Nucleus accumbens (tissue), 56 donors: ENCODE results near the gene IKZF1.
"Not testable (repeated sequence)": the region's sequence is repeated elsewhere in the genome, so short reads cannot be mapped to it uniquely, and the experiment has no call there.

ENCODE experiments used
- DNase-seq, 56 donors: peaks; one replicate each; lab custom pipeline; 2025; lab: John Stamatoyannopoulos, UW

IKZF1 gene

DNA sequence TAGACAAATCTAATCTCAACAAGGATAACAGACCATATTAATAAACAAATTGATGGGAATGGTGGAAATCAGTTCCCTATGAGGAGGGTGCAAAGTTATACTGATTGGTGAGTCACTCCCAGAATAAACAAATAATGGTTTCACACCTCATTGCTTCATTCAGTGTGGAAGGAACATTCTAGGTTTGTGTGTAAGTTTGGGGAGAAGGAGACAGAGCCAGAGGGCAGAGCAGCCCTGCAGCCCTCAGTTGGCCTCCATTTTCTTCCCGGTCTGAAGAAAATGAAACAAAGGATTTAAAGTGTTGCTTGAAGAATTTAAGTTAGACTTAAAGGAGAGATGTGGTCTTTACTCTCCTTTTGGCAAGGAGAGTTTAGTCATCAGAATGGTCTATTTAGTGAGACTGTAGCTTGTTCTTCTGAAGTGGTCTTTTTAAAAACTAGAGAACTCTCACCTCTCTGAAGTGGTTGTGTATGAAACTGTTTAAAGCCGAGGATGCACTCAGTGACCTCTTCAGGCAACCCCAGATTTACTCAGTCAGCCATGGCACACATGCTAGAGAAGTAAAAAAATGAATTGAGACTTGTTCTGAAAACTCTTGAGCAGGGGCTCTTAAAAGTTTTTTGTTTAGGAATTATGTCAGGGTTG is 27.2 kb downstream of the IKZF1 start:
- no peak for DNase-seq

DNA sequence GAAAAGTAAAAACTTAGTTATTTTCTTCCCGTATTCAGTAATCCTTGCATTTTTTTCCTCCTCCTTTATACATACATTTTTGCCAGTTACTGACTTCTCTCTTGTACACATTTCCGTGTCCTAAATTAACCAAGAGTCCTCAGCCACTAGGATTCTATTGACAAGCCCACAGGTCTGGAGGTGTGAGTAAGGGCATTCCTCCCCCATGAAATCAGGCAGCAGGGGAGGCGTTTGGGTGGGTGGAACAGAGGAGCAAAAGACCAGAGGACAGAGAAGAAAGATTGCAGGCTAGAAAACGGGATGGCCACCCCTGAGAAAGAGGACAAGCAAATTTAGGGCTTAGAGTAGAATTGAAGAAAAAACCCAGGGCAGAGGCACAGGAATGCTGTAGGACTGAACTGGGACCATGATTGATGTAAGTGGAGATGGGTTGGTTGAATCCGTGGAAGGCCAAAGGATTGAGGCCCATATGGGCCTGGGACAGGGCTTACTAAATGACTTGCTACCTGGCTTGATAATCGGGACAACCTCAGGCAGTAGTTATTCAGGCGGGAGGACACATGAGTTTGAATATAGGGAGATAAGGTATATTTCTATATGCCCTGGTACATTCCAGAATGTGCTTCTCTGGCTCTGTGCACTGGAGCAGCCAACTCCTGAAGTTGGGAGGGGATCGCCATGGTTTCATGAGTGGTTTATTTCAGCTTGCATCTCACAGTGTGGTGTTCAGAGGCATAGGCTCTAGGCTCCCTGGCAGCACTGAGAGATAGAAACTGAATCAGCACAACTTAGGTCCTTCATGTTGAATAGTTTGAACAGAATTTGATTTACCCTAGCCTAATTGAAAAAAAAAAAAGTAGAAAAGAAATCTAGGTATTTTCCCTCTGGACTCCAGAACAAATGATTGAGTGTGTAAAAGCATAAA is 28.0 kb downstream of the IKZF1 start:
- DNase-seq, result no peak

DNA sequence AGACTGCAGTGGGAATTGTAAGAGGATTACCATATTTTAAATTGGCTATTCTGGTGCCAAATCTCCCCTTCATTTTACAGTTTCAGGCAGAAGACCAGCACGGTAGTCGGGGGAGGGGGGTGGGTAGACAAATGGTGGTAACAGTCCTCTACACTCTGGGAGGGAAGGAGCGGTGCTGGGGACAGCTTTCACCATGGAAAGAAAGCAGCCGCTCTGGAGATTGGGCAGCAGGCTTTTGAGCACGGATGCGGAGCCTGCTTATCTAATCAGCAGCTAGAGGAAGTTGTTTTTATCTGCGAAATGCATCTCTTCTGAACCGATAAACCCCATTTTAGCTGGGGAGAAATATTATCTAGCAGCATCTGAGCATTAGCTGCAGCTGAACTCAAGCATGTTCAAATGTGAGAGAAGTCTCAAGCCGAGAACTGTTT is 28.7 kb downstream of the IKZF1 start:
- no peak for DNase-seq

DNA sequence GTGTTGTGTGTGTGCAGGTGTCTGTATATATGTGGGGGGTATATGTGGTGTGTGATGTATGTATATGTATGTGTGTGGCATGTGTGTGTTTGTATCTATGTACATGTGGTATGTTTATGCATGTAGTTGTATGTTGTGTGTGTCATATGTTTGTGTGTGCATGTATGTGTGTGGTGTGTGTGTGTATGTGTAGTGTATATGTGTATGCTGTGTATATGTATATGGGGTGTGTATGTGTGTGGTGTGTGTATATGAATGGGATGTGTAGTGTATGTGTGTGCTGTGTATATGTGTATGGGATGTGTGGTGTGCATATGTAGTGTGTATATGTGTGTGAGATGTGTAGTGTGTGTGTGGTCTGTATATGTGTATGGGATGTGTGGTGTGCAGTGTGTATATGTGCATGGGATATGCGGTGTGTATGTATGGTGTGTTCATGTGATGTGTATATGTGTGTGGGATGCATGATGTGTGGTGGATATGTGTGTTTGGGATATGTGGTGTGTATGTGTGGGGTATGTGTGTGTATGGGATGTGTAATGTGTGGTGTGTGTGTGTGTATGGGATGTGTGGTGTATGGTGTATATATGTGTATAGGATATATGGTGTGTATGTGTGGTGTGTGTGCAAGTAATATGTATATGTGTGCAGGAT is 30.0 kb downstream of the IKZF1 start:
- no peak for DNase-seq

DNA sequence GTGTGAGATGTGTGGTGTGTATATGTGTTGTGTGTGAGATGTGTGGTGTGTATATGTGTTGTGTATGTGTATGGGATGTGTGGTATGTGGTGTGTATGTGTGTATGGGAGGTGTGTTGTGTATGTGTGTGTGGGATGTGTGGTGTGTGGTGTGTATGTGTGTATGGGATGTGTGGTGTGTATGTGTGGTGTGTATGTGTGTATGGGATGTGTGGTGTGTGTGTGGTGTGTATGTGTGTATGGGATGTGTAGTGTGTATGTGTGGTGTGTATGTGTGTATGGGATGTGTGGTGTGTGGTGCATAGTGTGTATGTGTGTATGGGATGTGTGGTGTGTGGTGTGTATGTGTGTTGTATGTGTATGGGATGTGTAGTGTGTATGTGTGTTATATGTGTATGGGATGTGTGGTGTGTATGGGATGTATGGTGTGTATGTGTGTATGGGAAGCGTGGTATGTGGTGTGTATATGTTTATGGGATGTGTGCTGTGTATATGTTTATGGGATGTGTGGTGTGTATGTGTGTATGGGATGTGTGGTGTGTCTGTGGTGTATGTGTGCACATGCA is 30.8 kb downstream of the IKZF1 start:
- no peak for DNase-seq

DNA sequence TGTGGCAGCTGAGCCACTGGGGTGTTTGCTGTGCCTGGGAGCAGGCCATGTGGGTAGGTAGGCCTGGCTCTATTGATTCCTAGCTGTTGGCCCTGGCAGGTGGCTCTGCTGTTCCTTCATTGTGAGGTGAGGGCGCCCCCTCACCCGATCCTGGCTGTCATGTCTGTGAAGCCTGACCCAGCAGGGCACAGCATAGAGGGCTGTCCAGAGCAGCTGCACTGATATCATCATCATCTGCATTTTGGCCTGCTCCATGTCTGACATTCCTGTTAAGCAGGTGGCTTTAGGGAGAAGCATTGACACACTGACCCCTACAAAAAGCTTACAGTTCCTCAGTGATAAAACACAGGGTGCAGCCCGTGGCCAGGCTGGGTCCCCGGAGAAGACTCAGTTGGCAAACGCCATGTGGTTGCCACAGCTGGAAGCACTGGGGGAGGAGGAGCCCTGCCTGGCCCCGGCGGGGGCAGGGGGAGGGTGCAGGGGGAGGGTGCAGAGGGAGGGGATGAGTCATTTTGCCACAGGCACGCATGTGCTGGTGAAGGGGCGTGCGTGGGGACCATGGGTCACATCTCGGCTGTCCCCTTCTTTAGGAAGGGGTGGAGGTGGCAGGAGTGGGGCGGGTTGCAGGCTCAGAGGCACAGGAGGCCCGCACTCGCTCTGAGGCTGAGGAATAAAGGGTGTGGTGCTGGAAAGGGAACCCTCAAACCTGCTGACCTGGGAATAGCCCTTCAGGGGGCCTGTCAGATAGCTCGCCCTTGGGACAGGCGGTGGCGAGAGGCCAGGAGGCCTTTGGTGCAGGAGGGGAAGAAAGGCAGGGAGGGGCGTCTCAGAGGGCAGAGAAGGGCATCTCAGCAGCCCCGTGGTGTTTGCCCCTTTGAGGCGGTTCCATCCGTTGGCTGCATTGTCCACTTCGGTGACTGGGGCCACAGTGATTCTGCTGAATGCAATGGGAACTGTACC is 31.6 kb downstream of the IKZF1 start:
- DNase-seq, result no peak

DNA sequence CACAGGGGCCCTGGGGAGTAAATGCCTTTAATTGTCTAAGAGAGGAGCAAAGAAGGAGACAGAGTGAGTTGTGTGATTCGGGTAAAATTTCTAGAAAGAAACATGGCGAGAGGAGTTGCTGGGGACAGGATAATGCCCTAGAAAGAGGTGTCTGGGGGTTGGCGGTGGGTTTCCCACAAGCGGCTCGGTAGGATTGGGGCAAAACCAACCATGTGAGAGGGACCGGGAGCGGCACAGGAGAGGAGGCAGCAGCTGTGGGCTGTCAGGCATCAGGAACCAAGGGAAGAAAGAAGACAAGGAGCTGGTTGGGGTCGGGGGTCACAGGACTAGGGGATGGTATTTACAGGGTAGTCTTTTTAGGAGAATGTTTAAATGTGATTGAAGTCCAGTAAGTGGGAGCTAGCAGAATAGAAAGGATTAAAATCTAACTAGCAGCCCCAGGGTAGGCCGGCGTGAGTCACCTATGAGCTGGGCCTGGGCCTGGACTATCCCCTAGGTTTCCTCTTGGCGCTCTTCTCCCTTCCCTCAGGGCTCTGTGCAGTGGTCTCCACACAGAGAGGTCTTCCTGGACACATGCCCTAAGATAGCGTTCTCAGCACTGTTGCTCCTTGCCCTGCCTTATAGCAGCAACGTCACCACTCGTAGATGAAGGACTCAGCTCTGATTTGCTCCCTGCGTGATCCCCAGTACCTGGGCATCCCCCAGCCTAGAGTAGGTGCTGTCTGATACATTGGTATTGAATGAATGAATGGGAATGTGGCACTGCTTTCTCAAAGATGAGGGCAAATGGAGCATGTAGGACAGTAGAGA is 32.6 kb downstream of the IKZF1 start:
- no peak for DNase-seq

DNA sequence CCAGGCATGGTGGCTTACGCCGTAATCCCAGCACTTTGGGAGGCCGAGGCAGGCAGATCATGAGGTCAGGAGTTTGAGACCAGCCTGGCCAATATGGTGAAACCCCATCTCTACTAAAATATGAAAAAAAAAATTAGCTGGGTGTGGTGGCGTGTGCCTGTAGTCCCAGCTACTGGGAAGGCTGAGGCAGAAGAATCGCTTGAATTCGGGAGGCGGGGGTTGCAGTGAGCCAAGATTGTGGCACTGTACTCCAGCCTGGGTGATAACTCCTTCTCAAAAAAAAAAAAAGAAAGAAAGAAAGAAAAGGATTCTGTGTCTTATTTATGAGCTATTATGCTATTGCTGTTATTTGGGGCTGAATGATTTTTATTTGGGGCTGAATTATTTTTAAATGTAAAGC is 35.0 kb downstream of the IKZF1 start:
- not testable (repeated sequence) for DNase-seq

DNA sequence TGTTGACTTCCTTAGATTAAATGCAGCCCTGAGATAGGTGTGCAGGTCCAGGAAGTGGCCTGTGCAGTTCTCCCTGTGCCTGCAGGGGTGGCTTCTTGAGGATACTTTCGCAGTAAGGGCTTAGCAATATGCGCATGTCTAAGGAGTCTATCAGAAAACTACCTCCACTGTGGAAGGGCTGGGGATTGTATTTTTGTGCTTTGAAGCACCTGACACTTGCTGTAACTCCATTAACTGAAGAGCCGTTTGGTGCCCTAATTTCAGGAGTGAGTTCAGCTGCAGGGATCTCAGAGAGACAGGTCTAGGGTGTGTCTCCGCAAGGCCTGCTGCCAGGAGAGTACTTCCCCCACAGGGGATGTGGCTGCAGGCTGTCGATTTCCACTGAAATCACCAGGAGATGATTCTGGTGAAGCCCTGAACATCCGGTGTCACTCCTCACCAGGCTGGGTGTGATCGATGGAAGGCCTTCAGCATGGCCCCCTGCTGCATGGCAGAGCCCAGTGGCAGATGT is 35.5 kb downstream of the IKZF1 start:
- DNase-seq, result no peak

DNA sequence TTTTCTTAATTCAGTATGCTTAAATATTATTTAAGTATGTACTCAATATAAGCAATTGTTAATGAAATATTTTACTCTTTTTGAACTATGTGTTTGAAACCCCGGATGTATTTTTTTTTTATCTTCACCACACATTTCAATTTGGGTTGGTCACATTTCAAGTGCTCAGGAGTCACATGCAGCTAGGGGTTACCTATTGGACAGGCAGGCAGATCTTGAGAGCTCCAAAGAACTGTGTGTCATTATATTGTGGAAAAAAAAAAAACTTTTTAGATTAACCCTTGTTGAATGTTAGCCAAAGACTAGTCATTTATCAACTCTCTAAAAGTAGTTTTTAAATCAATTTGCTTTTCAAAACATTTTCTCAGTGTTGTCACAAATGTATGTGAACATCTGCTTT is 37.2 kb downstream of the IKZF1 start:
- no peak for DNase-seq

DNA sequence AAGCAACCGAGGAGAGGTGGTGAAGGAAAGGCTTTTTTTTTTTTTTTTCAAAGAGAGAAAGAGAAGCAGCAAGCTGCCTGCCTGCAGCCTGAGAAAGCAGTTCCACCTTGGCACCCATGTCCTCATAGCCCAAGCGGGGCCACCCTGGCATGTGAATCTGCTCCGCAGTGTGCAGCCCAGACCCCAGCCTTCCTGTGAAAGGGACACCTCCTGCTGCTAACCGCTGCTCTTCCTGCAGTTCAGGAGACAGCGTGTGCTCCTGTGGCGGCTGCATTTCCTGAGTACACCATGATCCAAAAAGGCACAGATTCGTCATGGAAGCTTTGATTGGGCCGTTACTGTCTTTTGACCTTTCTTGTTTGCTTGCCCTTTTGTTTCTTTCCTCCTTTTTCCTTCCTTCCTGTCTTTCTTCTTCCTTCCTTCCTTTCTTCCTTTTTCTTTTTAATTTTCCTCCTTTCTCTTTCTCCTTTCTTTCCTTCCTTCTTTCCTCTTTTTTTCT is 38.1 kb downstream of the IKZF1 start:
- DNase-seq, result no peak

DNA sequence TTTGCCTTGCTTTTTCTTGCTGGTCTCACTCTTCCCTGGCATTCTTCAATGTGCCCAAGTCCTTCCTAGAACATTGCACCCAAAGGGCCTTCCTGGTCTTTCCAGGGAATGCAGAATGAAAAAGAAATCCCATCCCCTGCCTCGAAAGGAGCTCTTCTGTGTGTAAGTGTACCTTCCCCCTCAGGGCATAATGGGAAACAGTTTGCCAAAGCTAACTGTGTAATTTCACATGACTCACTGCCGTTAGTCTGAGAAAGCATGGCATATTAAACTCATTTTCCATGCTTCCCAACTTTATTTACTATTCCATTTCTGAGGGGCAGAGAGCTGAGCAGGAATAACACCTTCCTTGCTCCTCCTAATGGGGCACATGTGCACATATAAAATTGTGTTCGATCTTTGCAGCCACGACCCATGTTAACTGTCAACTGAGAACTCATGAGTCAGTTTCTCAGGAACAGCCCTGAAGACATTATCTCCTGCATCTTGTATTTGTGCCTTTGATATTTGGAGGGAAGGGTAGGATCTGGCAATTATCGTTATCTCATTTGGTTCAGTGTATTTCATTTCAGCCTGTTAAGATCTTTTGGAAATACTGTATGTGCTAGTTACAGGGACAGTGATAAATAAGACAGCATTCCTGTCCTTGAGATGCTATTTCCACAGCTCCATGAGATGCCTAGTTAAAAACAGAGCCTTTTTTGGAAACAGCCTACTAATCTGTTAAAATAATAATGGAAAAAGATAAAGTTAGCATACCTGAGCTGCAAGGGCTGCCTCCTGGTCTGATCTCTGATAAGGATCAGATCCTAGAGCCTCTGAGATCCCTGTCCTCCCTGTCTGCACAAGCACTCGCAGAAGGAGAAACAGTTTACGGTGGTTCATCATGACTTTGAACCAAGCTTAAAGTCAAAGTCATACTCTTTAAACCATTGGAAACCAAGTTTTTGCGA is 42.3 kb downstream of the IKZF1 start:
- DNase-seq, result peak in 1 of 56 donors; percentile 3

DNA sequence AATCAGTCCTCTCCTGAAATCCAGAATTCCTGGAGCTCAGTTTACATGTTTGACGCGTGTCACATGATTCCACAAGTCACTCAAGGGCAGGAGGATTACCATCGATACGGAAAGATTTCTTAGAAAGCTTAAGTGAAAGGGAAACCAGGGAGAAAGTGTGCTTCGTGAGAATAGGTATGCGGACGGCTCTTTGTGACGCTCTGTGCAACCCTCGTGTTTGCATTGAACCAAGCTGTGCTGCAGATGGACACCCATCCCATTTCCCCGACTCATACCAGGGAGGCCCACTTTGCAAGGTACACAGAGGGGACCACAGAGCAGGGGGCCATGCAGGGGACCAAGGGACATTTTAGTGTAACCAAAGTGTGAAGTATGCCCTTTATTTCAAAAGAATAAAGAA is 43.2 kb downstream of the IKZF1 start:
- DNase-seq, result no peak

DNA sequence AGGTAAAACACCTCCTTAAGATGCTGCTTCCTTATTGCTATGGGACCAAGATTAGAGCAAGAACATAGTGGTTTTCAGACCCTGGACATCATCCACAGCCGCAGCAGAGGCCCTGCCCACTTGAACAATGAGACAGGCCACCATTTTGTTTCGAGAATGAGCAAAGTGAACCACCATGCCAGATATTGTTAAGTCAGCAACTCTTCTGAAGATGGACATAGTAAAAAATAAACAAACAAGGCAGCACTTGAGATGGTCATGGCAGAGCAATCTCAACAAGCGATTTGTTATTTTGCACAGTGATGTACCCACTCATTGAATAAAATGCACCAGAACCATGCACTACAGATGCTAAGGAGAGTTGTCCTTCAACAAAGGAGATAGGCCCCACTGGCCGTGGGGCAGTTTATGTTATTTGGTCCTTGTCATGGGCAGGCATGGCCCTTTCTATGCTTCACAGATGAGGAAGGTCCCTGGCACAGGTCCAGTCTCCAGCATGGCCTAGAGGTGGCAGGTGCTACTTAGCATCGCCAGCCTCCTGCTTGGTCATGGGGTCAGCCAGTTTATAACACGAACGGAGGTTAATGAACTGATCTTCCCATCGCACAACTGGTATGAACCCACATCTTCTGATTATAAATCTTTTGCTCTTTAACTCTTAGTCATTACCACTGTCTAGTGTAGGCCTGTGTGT is 44.1 kb downstream of the IKZF1 start:
- no peak for DNase-seq

DNA sequence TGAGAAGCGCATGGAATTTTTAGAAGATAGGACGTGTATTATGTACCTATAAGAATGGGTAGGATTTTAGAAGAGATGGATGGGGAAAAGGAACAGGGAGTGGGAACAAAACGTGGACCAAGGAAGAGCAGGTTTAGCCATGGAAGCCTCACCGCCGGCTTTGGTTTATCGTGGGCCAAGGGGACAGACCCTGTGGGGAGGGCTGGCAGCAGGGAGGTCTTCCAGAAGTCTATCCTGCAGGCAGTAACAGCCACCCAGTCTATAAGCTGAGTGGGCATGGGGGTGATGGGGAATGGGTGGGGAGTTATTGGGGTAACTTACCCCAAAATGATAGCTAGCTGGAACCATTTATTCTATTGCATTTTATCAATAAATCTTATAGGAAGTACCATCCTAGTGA is 44.9 kb downstream of the IKZF1 start:
- no peak for DNase-seq

DNA sequence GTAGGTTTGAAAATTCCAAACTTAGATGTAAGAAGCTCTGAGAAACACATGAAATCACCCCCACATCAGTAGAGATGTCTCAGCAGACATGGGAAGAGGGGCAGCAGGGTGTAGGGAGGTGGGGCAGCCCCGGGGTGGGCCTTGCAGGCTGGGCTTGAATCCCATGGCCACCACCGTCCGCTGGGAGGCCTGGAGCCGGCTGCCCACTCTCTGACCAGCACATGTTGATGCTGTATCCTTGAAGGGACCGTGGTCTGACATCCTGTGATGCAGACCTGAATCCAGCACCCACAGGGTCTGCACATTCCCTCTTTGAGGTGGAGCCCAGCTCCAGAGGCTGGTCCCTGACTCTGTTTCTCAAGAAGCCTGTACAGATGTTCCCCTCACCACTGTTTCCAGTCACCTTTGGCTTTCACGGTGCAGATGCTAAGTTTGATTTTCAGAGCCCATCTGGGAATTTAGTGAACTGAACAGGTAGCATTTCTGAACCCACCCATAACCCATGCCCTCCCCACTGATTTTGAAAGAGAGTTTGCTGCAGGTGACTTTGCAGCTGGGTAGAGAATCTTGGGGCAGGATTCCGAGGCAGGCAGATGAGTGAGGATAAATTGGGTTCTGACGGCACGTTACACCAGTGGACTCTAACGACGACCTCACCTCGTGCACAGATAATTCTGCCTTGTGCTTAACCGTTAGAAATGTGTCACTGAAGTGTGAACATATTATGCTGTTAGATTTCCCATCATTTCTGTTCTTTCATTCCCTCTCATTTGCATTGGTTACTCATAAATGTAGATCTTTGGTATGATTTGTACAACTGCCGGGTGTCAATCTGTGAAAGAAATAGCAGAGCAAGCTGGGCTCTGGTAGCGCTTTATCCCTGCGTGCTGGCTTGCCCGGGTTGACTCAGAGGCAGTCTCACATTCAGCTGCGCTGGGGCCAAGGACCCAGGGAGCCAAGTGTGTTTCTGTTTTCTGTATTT is 45.7 kb downstream of the IKZF1 start:
- DNase-seq, result peak in 5 of 56 donors; percentile 8 to 30 (median 21)
